GM19328 (cell line): ENCODE results near the gene GZF1.
A peak's percentile ranks its signal among the peaks of the same experiment; 100 is the strongest.

Source experiments
- ATAC-seq: cut with Tn5 transposase; IDR thresholded peaks from one replicate; pipeline ENCODE4 v1.9.1; 2021; ENCODE audit warnings: mild to moderate bottlenecking, moderate library complexity; ENCODE audit not compliant: unreplicated experiment

The GZF1 gene

DNA sequence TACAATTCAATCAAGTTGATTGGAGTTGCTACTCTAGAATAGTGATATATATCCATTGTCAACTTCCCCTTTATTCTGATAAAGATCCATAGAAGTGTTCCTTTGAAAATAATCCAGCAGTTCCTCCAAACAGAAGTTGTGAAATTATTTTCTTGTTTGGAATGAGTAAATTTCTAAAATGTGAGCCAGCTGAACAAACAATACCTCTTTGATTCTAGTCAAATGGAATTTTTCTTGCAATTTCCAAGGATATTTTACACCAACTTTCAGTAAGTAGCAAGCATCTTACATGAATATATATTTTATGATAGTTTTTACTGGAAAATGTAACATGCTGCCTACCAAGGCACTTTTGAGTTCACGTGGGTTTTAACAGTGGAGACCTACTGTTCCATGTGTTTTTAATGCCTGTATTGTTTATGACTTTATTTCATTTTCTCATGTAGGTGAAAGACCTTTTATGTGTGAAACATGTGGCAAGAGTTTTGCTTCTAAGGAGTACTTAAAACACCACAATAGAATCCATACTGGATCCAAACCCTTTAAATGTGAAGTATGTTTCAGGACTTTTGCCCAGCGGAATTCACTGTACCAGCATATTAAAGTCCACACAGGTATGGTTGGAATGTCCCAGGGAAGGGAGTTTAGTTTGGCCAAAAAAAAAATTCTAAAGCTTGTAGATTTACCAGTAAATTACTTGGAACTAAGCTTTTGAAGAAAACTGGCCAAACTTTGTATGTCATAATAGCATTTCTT is 6.5 kb downstream of the GZF1 start:
- no peak for ATAC-seq

DNA sequence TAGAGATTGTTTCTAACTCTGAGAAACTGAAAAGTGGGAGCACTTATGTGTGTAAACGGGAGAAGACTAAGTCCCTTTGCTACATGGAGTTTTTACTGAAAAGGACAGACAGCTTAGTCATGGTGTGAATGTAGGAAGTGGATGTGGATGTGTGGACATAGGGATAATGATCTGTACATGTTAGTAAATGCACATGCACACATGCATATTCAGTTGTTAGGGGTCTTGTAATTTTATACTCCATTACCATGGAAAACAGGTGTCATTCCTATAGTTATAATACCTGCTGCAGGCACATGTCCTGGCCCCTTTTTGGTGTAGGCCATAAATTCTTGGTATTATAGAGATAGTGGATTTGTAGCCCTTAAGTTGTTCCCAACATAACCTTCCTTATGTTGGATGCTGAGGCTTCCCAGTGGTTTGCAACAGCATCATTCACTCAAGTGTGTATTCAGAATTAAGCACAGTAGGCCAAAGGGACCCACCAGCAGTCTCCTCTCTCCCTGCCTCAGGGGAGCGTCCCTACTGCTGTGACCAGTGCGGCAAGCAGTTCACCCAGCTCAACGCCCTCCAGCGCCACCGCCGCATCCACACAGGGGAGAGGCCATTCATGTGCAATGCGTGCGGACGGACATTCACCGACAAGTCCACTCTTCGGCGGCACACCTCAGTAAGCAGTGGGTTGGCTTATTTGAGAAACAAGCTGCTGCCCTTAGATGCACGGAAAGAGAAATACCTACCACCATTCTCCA is 7.3 kb downstream of the GZF1 start:
- no peak for ATAC-seq

- ATAC-seq: no peak
Observed at GRCh38 chr20:23370274-23370673, 8.3 kb downstream of the GZF1 start.

GRCh38 chr20:23370873-23371272 is 8.9 kb downstream of the GZF1 start:
- no peak for ATAC-seq

DNA sequence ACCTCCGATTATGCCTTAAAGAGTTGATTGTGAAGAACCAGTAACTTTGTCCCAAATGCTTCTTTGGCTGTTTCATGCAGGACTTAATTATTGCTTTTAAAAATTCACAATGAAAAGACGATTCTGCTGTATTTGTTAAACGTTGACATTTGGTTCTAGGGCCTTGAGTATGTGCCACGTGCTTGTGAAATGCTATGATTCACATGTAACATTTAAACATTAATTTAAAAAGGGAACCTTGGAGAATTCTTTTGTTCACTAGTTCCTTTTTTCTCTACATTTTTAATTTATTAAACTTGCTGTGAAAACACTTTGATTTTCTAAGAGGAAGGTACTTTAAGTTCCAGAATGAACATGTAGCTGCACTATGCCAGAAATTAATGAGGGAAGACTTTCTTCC is 9.5 kb downstream of the GZF1 start:
- no peak for ATAC-seq

GRCh38 chr20:23374441-23374840 is 12.5 kb downstream of the GZF1 start:
- ATAC-seq: no peak

- no peak for ATAC-seq
Observed at GRCh38 chr20:23375827-23376226, 13.8 kb downstream of the GZF1 start.

- no peak for ATAC-seq
Observed at GRCh38 chr20:23379772-23380171, 17.8 kb downstream of the GZF1 start.

GRCh38 chr20:23381876-23382275 is 19.9 kb downstream of the GZF1 start:
- ATAC-seq: no peak

DNA sequence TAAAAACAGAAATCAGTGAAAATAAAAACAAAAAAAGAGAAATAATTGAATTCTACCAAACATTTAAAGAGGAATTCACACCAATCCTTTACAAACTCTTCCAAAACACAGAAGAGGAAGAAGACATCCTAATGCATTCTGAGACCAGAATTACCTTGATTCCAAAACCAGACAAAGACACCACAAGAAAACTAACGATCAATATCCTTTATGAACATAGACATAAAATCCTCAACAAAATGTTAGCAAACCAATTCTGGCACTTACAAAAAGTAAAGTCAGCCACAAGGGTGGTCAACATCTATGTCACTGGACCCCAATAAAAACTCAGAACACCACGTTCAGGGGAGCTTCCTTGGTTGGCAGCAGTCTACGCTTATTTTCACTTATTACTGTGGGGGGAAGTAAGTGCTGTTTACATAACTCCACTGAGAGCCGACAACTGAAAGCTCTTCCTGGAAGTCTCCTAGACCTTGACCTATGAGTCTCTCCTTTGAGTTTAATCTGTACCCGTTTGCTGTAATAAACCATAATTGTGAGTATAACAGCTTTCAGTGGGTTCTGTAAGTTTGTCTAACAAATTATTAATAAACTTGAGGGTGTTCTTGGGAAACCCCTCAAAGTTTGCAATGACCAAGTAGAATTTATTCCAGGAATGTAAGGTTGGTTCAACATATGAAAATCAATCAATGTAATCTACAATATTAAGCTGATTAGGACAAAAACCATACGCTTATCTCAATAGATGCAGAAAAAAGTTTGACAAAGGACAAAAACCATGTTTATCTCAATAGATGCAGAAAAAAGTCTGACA is 24.5 kb downstream of the GZF1 start:
- no peak for ATAC-seq

DNA sequence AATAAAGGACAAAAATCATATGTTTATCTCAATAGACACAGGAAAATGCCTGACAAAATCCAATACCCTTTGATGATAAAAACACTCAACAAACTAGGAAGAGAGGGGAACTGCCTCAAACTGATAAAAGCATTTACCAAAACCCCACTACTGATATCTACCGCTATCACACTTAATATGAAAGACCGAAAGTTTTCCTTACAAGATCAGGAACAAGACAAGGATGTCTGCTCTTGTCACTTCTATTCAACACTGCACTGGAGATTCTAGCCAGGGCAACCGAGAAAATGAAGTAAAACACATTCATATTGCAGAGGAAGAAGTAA is 25.1 kb downstream of the GZF1 start:
- ATAC-seq: no peak

GRCh38 chr20:23390091-23390774 is 28.3 kb downstream of the GZF1 start:
- ATAC-seq: no peak

GRCh38 chr20:23391707-23392310 is 29.8 kb downstream of the GZF1 start:
- peak; percentile 50 for ATAC-seq

DNA sequence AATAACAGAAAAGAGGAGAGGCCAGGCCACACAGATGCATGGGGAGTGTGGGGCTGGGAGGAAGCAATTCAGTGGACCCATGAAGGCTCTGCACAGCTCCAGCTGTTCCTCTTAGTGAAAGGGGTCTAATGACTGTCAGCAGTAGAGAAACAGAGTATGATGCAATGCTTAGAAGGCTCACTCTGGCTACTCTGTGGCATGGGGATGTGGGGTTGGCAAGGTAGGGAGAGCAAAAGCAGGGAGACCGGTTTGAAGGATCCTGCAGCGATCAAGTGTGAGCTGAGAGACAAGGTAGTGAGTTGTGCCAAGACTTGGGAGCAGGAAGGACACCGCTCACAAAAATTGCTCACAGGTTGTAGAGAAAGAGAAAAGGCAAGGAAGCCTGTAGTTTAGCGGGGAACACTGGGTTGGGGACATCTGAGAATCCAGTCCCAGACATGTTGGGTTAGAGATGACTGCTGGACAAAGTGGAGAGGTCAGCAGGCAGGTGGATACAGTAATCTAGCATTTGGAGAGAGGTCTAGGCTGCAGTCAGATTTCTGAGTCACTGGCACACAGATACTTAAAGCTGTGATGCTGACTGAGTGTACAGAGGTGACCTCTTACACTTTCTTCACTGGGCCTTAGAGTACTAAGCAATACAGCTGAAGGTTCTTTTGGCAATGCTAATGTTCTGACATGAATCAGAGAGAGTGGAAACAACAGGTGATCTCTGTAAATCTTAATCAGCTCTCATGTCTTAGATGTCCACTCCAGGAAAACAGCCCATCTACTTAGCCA is 32.2 kb downstream of the GZF1 start:
- no peak for ATAC-seq

DNA sequence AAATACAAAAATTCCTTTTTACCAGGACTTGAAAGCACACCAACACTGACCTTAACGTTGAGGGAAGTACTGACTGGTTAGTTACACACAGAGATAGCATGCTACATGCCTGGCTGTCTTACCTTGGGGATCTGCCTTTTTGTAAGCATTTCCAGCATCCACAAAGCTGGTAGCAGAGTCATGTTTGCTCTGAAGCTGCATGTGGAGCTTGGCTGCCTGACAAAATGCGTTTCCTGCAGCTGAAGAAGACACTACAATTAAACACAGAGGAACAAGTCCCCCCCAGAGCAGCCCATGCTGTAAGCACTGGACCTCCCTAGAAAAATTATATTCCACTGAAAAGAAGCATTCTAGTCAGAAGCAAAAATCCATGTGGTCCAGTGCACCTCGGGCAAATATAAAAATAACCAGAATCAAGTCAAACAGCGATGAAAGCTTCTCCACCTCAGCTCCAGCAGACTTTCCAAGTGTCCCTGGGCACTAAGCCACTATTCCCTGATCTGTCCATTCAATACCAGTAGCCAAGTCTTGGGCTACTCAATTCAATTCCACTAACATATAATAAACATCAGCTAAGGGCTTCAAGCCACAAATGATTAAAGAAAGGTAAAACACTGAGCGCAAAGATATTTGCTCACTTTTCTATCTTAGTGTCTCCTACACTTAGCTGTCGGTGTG is 35.1 kb downstream of the GZF1 start:
- no peak for ATAC-seq

- no peak for ATAC-seq
Observed at GRCh38 chr20:23397961-23398360, 36.0 kb downstream of the GZF1 start.

DNA sequence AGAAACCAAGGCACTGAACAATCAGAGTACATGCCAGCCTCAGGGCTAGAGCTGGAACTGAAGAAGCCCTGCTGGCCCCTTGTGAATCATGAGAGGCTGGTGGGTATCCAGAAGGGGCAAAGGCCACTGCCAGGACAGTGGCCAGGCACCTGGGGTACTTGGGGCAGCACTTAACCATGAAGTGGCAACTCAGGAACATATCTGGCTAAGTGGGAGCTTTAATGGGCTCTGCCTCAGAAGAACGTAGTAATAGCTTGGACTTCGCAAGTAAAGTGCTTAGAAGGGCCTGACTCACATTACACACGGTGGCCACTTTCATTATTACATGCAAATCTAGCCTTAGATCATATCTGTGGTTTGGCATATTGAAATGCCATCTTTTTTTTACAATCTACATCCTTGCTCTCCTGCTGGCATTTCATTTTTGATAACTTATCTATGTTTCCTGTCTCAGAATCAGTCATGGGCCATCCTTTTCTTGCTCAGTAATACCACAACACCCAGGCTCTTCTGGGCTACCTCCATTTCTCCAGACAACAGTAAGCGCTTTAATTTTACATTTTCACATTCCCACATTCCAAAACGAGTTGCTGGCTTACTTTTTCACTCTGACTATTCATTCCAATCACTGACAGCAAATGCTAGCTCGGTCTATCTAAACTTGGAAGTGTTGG is 37.7 kb downstream of the GZF1 start:
- ATAC-seq: no peak

DNA sequence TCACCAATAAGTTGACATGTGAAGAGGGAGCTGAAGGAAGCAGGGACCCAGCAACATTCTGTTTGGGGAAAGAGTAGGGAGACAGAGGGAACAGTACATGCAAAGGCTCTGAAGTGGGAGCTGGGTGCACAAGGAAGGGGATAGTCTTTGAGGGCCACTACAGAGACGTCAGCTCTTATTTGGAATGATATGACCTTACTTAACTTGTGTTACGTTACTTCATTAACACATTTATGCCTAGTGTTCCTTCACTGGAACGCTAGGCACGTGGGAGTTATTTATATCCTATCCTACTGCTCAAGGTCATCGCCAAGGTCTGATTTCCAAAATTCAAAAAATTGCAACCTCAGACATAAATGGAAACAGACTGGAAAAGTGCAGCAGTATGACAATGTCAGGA is 39.1 kb downstream of the GZF1 start:
- ATAC-seq: no peak

- no peak for ATAC-seq
Observed at GRCh38 chr20:23403751-23404150, 41.8 kb downstream of the GZF1 start.
